Stimulated activated CD4-positive, alpha-beta T cell treated with anti-CD3 and anti-CD28 coated beads, Interleukin-15, amount 100 ng/mL, for 48 hours (primary cell): Measurements from ENCODE around the gene PCDH15.

Experiments
- DNase-seq, 2 donors: peaks; one replicate each; pipeline ENCODE4 v3.0.0-alpha.2; 2020; ENCODE audit warnings: low read depth in 2 of 2

PCDH15 gene

DNA sequence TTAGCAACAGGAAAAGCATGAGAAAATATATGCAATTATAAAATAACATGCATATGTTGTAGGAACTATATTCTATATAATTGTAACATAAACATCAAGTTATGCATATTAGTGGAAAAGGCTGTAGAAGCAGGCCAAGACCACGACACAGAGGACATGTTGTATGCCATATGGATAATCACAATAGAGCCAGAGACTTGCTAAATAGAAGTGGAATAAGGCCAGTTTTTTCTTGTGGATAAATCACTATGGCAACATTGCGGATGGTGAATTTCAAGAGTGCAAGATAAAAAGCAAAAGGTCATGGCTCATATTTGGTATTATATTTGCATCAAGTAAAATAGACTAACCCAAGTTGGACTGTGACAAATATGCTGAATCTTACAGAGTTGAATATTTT lies 93.0 kb downstream of the PCDH15 start:
- DNase-seq: no peak

DNA sequence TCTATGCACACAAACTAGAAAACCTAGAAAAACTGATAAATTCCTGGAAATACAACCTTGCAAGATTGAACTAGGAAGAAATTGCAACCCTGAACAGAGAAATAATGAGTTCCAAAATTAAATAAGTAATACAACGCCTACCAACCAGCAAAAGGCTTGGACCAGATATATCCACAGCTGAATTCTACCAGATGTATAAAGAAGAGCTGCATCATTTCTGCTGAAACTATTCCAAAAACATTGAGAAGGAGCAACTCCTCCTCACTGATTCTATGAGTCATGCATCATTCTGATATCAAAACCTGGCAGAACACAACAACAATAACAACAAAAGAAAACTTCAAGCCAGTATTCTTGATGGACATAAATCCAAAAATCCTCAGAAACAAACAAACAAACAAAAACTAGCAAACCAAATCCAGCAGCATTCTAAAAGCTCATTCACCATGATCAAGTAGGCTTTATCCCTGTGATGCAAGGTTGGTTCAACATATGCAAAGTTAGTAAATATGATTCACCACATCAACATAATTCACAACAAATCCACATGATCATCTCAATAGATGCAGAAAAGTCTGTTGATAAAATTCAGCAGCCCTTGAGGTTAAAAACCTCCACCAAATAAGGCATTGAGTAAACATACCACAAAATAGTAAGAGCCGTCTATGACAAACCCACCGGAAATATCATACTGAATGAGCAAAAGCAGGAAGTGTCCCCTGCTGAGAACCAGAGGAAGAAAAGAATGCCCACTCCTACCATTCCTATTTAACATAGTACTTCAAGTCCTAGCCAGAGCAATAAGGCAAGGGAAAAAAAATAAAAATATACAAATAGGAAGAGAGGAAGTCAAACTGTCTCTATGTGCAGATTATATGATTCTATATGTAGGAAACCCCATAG lies 98.2 kb downstream of the PCDH15 start:
- no peak for DNase-seq

DNA sequence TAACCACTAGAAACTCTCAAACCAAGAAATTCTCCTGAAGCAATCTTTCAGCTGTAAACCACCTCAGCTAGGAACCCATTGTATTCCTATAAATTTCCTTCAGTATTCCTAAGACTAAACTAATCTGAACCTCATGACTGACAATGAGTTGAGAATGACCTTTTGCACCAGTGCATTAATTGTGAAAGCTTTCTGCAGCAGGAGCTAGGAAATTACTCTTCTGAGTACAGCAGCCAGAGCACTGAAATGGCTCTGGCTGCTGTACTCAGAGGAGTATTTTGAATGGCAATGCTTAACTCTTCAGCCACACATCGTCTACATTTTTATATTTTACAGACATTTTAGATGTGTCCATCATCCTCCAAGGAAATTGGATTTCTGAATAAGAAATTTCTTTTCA lies 109.7 kb downstream of the PCDH15 start:
- no peak for DNase-seq

DNA sequence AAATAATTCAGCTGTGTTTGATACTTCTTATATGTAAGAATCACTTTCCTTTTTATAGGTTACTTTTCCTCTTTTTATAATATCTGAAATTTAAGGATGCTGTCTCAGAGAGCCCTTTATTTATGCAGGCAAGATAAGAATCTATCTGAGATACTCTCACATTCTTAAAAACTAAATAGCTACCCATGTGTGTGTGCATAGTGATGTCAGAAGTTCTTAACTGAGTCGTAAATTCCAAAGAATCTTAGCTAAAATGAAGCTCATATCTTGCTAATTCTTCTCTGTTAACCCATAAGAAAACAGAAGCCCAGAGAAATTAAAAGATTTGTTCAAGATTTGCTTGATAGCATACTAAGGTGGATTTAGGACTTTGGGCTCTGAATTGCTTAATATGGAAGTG lies 118.5 kb downstream of the PCDH15 start:
- DNase-seq: no peak

DNA sequence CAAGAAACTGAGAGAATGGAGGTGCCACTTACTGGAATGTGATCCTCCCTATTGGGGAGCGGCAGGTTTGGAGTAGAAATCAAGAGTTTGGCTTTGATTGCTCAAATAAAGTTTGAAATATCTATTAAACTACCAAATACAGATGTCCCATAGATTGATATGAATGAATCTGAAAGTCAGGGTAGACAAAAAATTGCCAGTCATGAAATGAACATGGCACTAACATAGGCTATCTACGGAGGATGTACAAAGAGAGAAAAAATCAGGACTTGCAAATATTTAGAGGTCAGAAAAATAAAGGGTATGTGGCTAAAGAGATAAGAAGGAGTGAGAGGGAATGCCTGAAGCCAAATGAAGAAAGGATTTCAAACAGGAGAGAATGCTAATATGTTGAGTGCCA lies 119.9 kb downstream of the PCDH15 start:
- no peak for DNase-seq

DNA sequence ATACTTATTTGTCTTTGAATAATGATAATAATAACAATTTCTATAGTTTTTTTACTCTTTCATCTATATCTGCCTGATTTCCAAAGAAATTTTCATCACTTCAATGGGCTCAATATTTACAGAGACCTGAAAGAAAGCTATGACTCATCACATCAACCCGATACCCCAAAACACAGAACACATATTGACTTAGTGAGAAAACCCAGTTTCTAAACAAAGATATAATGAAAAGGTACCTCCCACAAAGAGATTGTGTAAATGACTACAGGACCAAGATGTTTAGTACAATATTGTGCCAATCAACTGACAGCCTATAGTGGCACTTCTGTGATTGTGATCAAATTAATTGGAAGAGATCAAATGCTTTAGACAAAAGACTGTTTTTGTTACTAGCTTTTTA lies 133.9 kb downstream of the PCDH15 start:
- DNase-seq: no peak

DNA sequence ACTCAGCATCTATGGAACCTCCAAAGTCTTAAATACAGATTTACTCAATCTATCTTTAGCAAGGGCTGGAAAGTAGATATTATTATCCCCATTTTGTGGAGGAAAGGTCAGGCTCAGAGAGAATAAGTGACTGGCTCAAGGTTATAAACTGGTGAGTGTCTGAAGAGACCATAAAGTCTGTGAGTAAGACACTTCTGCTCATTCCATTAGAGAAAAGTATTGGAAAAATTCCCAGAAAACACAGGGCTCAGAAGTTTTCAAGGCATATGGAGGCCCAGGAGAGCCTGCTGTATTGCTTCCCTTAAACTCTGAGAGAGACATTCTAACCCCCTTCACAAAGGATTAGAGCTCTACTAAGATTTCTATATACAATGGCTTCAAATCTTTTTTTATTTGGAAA lies 134.8 kb downstream of the PCDH15 start:
- no peak for DNase-seq

DNA sequence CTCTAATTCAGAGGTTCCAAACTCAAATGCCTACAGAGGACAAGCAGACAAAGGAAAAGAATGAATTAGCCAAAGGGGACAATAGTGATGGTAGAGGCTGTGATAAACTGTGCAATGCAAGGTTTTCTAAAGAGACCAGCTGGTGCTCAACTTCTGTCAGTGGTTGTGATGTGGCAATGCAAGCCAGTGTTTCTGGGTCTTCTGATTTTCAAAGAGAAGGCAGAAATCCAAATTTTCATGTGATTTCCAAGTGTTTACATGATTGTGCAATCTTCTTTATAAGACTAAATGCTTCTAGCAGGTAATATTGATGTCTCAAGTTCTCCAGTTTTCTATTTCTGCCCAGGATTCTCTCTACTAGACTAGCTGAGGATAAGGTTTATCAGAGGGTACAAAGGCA lies 135.9 kb downstream of the PCDH15 start:
- DNase-seq: no peak

DNA sequence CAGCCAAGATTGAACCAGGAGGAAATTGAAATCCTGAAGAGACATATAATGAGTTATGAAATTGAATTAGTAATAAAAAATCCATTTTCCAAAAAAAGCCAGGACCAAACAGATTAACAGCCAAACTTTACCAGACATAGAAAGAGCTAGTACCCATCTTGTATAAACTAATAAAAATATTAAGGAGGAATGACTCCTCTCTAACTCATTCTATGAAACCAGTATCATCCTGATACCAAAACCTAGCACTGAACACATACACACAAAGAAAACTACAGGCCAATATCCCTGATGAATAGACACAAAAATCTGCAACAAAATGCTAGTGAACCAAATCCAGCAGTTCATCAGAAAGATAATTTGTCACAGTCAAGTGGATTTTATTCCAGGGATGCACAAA lies 140.6 kb downstream of the PCDH15 start:
- DNase-seq: no peak

DNA sequence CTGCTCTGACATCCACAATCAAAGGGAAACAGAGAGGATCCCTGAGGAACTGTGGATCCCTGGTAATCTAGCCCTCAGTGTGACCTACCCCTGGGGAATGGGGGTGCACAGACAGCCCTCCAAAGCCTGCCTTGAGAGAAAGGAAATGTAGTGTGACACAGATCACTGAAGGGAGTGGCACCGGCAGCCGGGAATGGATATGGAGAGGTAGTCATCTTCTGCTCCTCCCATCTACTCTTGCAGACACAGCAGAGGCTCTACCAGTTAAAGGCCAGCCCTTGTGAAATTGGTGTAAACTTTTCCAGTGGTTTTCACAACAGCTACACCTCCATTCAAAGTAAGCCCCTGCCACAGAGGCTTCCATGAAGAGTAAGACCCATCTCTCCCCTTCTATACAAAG lies 144.4 kb downstream of the PCDH15 start:
- no peak for DNase-seq

DNA sequence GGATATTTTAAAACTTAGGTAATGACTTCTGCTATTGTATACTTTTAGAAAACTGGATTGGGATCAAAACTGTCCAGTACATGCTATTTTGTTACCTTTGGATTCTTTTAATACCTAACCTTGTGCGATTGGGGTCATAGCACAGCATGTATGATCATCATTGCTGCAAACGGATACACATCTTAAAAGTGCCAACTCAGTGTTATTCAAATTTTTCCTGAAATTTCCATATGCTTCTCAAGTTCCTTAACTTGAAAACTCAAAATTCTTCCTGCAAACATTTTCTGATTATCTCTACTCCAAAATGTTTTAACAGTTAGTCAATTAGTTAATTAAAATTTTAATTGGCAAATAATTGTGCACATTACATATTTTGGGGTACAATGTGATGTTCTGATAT lies 147.5 kb downstream of the PCDH15 start:
- DNase-seq: no peak

DNA sequence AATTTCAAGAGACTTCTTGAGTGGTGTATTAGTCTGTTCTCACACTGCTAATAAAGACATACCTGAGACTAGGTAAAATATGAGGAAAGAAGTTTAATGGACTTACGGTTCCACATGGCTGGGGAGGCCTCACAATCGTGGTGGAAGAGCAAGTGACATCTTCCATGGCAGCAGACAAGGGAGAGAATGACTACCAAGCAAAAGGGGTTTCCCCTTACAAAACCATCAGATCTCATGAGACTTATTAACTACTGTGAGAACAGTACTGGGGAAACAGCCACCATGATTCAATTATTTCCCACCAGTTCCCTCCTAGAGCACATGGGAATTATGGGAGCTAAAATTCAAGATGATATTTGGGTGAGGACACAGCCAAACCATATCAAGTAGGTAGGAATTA lies 150.5 kb downstream of the PCDH15 start:
- DNase-seq: no peak

DNA sequence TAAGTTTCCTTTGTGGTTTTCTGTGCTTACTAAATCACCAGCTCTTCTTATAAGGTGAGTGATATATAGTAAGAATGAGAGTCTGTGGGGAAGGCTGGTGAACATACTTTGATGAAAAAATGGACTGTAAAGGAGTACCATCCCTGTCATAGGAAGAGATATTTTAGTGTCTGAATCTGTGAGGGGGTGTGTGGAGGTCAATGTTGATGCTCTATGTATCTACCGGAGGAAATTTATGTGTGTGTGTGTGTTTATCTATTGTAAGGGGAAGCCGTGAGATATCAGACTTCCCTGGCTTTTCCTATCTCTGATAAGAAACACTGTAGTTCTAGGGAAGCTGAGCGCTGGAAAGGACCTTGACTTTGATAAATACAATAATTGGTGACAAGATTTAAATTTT lies 179.0 kb downstream of the PCDH15 start:
- DNase-seq: no peak

DNA sequence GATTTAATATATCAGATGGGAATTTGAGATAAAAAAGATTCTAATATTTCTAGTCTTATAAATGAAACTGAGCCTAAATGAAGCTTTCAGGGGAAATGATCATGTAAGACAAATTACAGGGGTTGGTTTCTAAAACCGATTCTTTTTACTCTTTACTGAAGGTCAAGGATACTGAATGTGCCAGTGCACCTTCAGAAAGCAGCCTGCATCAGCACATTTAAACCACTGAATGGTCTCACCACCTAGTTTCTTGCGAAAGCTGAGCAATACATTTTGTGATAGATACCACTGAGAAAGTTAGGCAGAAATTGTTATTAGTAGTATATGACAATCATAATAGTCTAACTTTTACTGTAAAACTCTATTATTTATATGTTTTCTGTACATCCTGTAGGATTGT lies 180.7 kb downstream of the PCDH15 start:
- DNase-seq: no peak

DNA sequence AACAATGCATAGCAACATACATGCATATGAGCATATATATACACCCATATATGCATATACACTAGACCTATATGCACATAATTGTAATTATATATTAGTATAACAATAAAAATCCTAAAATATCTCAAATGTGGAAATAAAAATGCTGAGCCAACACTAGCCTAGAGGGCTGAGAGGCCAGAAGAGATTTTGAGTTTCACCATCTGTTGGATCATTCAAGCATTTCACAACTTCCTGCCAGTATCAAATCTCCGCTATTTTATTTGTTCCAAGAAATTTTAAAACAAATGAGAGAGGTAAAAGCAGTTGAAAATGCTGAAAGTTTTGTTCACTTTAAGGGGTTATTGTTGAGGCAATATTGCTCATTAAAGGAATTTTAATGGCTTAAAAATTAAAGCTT lies 187.0 kb downstream of the PCDH15 start:
- DNase-seq: no peak

DNA sequence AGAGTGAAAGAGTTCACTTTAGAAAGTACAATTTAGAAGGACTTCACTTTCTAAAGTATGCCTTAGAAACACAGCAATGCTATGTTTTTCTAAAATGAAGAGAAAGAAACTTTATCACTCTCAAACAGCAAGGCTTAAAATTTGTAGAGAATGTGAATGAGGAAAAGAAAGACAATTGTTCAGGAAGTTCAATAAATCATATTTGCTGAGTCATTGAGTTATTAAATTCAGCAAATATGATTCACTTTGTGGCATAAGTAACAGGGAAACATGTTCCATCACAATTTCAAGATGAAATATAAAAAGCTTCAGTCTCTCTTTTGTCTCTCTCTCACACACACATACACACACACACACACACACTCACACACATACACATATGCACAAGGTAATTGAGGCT lies 187.9 kb downstream of the PCDH15 start:
- DNase-seq: no peak

DNA sequence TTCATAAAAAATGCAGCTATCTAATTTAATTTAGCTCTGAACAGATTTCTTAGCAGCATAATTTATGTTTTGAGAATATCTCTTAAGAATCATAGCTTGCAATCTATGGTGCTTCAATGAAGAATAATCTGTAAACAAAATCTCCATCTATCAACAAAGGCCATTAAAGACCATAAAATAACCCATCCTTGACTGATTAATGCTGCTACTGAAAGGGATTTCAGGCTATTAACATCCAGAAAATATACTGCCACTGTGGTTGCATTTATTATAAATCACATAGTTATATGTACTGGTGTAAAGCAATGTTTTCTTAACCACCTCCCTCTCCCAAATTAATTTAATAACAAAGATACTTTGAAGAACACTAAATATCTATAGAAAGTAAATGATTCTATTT lies 191.6 kb downstream of the PCDH15 start:
- no peak for DNase-seq

DNA sequence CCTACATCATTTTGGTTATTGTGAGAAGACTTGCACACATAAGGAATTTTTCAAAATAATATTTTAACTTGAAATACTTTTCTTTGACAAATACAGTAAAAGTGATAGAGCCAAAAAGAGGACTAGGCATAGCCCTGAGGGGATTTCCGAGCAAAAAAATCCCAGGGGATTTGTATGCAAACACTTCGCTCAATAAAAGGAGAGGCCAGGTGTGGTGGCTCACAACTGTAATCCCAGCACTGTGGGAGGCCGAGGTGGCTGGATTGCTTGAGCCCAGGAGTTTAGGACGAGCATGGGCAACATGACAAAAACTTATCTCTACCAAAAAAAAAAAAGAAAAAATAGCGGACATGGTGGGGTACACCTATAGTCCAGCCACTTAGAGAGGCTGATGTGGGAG lies 193.0 kb downstream of the PCDH15 start:
- no peak for DNase-seq

DNA sequence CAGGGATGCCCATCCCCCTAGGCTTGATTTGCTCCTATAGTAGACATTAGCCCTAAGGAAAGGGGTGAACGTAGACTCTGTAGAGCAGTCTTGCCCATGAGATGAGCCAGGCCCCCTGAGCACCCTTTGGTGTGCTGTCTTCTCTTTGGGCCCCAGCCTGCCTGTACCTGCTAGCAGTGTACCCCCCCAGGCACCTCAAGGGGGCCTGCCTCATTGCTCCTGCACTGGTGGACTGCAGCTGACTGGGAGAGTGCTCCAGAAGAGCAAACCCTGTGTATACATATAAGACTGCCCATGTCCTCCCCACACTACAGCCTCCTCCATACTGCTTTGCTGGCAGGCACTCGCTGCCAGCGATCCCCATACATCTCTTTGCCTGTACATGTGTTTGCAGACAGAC lies 206.7 kb downstream of the PCDH15 start:
- no peak for DNase-seq

DNA sequence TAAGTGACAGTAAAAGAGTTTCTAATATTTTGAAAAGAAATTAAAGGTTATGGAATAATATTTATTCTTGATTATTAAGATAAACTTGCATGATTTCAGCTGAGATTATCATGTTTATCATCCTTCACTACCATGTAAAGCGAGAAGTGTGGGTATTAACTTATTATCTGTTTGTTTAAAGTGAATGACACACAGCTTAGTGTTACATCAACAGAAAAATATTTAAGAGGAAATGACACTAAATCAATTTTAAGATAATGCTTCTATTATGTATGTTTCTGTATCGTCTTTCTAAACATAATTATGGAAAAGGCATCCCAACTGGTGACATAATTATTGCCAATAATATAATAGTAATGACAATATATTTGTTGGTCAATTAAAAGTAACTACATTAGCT lies 213.1 kb downstream of the PCDH15 start:
- DNase-seq: no peak

DNA sequence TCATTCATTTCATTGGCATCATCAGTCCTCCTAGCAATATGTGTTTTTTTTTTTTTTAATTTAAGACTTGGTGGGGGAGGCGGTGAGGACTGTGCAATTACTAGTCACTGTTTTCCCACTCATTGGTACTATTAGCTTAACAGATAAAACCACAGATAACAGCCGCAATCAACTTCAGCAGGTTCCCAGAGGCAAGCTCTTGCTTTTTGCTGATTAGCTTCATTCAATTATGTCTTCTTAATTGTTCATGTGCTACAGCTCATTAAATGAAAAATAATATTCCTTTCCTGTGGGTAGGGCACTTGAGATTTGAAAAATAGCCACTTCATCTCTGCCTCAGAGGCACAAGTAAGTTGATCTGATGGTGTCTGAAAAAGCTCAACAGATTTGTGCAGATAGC lies 215.5 kb downstream of the PCDH15 start:
- no peak for DNase-seq

DNA sequence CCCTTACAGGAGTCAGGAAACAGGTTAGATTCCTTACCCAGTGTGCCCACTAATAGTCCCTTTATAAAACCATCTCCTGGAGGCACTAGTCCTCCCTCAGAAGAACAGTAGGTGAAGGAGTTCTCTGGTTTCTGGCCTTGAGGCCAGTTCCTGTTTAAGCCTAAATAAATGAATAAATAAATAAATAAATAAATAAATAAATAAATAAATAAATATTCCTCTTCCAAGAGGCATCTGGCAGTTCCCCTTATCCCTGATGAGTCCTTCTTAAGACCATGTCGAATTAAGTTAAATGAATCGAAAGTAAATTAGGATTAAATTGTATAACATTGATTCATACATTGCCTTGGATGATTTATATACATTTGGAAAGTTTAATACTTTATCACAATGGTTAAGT lies 223.3 kb downstream of the PCDH15 start:
- no peak for DNase-seq

DNA sequence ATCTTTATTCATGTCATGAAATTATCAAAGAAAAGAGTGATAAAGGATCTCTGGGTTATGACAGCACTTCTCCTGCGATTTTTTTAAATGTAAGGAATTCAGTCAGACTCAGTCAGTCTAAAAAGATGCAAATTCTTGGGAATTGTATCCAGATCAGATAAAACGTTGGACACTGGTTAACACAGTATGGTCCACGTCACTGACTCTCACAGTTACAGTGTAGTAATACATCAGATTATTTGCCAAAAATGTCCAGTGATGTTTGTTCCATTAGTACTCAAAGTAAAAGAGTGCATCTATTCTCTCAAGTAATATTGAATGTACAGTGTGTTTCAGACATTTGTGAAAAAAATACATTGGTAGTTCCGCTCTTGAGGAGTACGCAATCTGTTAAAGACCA lies 224.5 kb downstream of the PCDH15 start:
- DNase-seq: no peak

DNA sequence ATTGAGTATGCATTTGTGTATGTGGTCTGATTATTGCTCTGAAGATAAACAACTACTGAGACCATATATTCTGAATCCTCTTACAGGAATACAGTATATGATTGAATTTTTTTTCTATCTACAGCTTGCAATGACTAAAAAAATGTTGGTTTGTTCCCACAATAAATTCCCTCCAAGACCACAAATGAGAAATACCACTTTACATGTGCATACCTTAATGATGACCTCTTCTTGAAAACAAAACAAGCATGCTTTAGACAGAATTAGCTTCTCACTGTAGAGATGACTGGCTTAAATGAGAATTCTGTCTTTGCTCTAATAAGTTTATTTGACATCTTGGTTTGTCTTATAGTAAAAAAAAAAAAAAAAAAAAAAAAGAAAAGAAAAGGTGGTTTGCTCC lies 241.5 kb downstream of the PCDH15 start:
- no peak for DNase-seq
